NCI-H1694 treated with DMSO at 0.1 percent for 48 hours (cell line): Measurements from ENCODE around the gene TECPR1.

Experiments used
- DNase-seq: peaks from one replicate; lab custom pipeline; 2025; lab: John Stamatoyannopoulos, UW

Gene TECPR1

DNA sequence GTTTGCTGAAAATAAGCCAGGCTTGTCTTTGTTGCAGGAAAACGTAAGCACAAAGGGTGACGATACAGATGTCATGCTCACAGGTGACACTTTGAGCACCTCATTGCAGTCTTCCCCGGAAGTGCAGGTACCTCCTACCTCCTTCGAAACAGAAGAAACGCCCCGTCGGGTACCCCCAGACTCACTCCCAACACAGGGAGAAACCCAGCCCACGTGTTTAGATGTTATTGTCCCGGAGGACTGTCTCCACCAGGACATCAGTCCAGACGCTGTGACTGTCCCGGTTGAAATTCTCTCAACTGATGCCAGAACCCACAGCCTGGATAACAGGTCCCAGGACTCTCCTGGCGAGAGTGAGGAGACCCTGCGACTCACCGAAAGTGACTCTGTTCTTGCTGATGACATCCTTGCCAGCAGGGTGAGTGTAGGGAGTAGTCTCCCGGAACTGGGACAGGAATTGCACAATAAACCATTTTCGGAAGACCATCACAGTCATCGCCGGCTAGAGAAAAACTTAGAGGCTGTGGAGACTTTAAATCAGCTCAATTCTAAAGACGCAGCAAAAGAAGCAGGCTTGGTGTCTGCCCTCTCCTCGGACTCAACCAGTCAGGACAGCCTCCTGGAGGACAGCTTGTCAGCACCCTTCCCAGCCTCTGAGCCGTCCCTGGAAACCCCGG lies 59.1 kb downstream of the TECPR1 start:
- no peak for DNase-seq

DNA sequence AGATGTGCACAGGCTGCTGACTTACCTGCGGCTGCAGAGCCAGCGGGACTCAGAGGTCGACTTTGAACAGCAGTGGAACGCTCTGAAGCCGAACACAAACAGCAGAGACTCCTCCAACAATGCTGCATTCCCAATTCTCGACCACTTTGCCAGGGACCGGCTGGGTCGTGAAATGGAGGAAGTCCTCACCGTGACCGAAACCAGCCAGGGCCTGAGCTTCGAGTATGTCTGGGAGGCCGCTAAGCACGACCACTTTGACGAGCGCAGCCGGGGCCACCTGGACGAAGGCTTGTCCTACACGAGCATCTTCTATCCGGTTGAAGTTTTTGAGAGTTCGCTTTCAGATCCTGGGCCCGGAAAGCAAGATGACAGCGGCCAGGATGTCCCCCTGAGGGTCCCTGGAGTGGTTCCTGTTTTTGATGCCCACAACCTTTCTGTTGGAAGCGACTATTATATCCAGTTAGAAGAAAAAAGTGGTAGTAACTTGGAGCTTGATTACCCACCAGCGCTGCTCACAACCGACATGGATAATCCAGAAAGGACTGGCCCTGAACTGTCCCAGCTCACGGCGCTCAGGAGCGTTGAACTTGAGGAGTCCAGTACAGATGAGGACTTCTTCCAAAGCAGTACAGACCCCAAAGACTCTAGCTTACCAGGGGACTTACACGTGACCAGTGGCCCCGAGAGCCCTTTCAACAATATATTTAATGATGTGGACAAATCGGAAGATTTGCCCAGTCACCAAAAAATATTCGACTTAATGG lies 60.2 kb downstream of the TECPR1 start:
- DNase-seq = no peak

GRCh38 chr7:98189559-98189958 lies 62.5 kb downstream of the TECPR1 start:
- DNase-seq = no peak

- no peak for DNase-seq
Measured at GRCh38 chr7:98187138-98187502, 64.9 kb downstream of the TECPR1 start.

DNA sequence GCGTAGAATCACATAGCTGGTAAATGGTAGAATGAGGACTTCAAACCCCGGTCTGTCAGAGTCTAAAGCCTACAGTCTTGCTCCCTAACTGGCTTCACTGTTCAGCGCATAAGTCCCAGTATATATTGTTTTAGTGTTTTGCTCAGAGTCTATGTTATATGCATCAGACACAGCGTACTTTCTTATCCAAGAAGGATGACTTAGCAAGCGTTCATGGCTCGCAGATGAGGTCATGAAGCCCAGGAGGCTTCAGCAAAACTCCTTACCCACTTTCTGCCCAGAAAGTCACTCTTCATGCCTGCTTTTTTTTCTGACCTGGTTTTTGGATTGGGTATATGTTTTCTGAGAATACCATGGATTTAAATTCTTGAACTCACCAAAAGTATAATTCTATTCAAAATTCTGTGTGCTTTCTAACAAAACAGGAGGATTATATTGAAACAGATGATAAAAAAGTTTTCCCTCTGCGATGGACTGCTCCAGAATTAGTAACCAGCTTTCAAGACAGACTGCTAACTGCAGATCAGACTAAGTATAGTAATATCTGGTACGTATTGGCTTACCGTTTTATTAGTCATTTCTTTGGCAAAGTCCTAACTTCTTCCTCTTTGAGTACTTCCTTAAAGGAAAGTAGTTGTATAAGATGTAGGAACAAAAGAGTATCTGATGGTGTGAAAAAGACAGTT lies 65.4 kb downstream of the TECPR1 start:
- no peak for DNase-seq

GRCh38 chr7:98185101-98185500 lies 66.9 kb downstream of the TECPR1 start:
- no peak for DNase-seq

DNA sequence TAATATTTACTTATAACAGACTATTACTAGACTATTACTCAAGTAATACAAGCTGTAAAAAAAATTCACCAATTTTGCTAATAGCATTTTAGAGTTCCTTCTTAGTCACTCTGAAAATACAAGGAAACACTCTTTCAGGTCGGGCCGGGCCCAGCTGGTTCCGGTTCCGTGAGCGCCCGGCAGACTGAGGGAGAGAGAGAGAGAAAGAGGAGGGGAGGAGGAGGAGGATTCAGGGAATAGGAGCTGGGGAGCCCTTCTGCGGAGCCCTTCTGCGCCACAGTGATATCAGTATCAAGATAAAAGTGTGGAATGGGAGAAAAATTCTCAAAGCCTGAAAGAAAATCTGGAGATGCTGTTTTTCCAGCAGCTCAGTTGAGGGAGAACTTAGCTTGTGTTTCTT lies 71.3 kb downstream of the TECPR1 start:
- DNase-seq = no peak

GRCh38 chr7:98178762-98179490 lies 73.1 kb downstream of the TECPR1 start:
- no peak for DNase-seq

- DNase-seq = no peak
Measured at GRCh38 chr7:98178321-98178720, 73.7 kb downstream of the TECPR1 start.

DNA sequence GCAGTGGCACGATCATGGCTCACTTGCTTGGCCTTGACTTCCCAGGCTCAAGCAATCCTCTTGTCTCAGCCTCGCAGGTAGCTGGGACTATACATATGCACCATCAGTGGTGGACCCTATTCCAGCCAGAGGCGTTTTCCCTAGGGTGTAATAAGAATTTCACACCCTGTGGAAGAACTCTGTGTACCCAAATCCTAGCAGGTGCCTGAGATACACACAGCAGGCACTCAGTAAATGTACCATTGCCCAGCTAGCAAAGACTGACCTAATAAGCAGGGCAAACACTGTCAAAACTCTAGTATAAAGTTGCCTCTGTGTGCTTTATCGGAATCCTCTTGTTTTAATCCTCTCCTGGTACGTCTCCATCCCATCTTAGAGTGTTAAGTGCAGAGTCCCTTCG lies 74.5 kb downstream of the TECPR1 start:
- DNase-seq = no peak

DNA sequence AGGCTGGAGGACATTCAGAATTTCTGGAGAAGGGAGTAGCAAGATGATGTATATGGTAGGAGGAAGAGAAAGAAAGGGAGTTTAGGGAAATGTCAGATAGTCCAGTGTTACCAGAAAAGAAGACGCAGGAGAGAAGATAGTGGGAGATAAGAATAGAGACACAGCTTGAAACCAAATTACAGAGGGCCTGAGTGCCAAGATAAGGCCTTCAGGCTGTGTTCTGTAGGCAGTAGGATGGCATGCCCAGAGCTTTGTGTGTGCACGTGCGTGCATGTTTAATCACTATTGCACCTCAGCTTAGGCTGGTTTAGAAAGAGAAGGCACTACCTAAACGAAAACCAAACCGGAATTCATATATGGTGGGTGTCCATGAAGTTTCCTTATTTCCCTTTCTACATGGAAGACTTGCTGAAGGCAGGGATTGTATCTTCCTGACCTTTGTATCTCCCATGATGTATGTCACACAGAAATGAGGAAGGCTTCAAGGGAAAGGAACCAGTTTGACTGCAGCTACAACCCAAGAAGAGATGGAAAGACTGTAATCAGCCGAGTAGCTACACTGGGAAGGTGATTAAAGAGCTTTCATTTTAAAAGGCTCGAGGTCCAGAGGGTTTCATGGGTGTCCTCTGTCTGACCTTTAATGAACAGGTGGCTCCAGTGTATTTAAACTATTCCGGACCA lies 76.6 kb downstream of the TECPR1 start:
- DNase-seq = no peak

GRCh38 chr7:98174334-98175259 lies 77.4 kb downstream of the TECPR1 start:
- DNase-seq = peak; percentile 12

GRCh38 chr7:98171449-98171848 lies 80.6 kb downstream of the TECPR1 start:
- DNase-seq = no peak

- DNase-seq = no peak
Measured at GRCh38 chr7:98170966-98171365, 81.1 kb downstream of the TECPR1 start.

DNA sequence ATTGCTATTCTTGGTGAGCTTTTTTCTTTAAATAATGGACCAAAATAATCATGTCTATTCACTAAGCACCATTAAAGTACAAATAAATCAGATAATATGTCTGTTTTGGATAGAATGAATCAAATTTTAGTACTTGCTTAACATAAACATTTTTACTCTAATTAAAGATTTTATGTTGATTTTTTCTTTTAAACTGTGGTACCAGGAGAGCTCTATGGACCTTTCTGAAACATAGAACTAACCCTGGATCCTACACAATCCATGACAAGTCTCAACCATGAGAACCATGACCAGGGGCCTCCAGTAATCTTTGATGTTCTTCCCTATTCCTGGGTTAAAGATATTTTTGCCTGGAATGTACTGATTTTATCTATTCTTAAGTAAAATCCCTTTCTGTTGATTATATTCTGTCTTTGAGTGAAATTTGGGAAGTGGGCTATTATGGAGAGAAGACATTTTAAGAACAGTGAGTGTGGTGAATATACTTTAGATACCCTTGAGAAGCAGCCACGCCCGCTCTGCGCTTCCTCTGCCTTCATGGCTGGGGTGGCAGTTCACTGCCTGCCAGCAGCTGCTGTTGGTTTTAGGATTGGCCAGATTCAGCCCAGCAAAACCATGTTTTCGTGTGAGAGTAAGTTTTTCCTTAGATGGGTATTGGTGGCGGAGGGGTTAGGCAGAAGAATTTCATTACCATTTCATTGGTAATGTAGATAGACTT lies 83.0 kb downstream of the TECPR1 start:
- no peak for DNase-seq

DNA sequence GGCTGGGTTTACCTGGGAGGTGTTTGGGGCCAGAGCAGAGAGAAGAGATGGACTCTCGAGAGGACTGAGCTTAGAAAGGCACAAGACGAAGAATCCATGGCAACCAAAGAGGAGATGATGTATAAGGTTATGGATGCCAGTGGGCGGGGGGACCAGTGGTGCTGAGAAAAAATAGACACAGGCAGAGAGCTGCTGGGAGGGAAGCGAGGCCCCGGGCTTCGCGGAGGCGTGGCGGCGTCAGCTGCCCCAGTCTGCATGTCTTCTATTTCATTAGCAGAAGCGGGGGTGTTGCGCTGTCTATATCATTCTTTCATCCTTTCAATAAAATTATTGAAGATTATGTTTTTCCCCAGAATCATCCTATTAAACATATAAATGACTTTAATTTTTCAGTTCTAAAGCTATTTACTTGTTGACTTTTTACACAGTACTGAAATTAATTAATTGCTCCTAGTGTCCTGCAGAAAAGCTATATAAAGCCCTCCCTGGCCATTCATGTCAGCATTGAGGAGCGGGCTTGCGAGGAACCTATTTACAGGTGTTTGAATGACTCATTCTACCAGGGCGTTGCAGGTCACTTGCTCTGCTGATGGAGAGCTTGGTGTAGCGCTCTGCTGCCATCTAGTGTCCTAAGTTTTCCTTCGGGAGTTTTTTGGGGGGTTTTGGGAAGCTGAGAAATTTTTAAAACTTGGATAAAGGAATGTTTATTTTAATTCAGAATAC lies 83.7 kb downstream of the TECPR1 start:
- DNase-seq = peak; percentile 47

DNA sequence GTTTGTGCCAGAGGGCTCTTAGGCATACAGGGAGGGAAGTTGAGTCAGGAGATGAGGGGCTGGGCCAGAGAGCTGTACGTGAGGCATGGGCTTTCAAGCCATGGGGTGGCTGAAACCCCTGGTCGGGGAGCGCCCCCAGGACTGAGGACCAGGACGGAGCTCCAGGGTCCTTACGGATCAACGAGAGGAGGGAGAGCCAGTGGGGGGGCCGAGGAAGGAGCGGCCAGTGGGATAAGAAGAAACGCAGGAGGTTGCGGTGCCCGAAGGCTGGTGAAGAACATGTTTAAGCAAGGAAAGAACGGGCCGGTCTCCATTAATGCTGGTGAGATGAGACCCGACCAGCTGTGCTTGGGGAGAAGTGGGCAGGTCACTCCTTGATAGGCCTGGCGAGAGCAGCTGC lies 84.4 kb downstream of the TECPR1 start:
- DNase-seq = no peak

DNA sequence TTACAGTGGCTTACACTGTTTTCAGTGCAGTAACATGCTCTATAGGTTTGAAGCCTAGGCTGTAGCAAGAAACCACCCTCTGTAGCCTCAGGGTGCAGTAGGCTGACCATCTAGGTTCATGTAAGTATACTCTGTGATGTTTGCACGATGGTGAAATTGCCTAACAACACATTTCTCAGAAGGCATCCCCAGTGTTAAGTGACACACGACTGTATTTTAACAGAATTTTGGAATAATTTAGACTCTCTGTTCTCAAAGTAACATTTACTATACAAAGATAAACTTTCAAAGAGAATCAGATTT lies 85.4 kb downstream of the TECPR1 start:
- DNase-seq = no peak

DNA sequence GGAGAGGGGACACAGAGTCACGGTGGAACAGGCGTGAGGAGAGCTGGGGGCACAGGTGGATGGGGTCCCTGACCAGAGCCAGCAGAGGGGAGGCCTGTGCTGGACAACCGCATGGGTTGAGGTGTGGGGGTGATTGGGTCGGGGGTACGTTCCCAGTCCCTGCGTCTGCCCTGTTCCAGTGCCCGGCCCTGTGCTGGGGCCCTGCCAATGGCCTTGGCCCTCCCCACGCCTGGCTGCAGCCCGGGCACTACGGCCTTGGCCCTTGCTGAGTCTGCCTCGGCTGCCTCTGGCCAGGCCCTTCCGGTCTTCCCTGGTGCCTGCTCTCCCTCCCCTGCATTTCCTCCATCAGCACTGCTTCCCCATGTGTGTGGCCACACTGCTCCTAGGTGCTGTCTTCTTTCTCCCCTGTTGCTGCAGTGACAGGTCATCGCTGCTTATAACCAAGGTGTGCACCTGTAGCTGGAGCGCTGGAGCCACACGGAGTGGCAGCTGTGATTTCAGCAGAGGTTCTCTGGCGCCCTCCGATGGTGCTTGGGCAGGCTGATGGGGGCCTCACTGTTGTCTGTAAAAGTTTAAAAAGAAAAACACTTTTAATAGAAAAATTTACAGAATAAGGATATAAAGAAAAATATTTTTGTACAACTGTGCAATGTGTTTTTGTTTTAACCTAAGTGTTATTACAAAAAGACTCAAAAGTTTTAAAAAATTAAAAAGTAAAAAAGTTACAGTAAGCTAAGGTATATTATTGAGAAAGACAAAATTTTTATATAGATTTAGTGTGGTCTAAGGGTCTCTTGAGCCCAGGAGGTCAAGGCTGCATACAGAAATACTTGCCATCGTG lies 86.0 kb downstream of the TECPR1 start:
- no peak for DNase-seq
